ENCODE measurements around the gene MAML3. TPM values are rescaled to one million over a fixed set of nuclear protein-coding genes. Genes with fewer than 3 reads are reported as not detected.

MAML3 gene
- total RNA-seq, 1 donor from 2014 or later: 8.1 TPM

- Histone ChIP-seq H3K36me3 (ENCODE audit: insufficient read depth, low read length) (no peaks in the 10 kb centered on the region), H2AFZ (ENCODE audit: low read depth, low read length) (no peak overlapping the region), H4K20me1 (ENCODE audit: insufficient read depth, low read length) (no peaks in the 10 kb centered on the region), H3K4me1 (ENCODE audit: insufficient read depth, low read length) (peaks cover 9% of the 10 kb centered on the region), H3K27me3 (ENCODE audit: insufficient read depth, low read length) (no peaks in the 10 kb centered on the region), H3K27ac (ENCODE audit: low read depth, low read length) (no peak overlapping the region), H3K9me3 (ENCODE audit: insufficient read depth, low read depth, low read length) (no peaks in the 10 kb centered on the region), H3K4me3 (ENCODE audit: insufficient read depth, low read depth, low read length) (no peak overlapping the region), H3K79me2 (ENCODE audit: insufficient read depth, low read length) (no peaks in the 10 kb centered on the region), H3K4me2 (ENCODE audit: low read length) (peak overlapping the region; percentile 12), H3K9ac (ENCODE audit: low read length) (no peak overlapping the region)
- Mint-ChIP-seq H3K9me3 (ENCODE audit: unreplicated experiment) (no peaks in the 10 kb centered on the region), H3K27ac (ENCODE audit: unreplicated experiment) (no peak overlapping the region), H3K4me1 (ENCODE audit: low read depth, unreplicated experiment) (peaks cover 14% of the 10 kb centered on the region), H3K4me3 (ENCODE audit: unreplicated experiment) (no peak overlapping the region), H3K27me3 (ENCODE audit: low read depth, unreplicated experiment) (peaks cover 3% of the 10 kb centered on the region), H3K36me3 (ENCODE audit: low read depth, unreplicated experiment) (no peaks in the 10 kb centered on the region)
- TF ChIP-seq CTCF (IDR thresholded peaks at IDR 0.05; ENCODE audit: insufficient read depth, low read depth, low read length) (no peak), EZH2 (IDR thresholded peaks at IDR 0.05; ENCODE audit: insufficient read depth, low read length) (no peak)
- DNase-seq (ENCODE audit: low read depth): peak; percentile 66
- FAIRE-seq: peak; percentile 75
Observed at GRCh38 chr4:140186651-140187315, 32.8 kb upstream of the MAML3 start.

GRCh38 chr4:140186082-140186438 lies 32.1 kb upstream of the MAML3 start:
- no peak overlapping the region for H3K27ac Mint-ChIP-seq (ENCODE audit: unreplicated experiment)
- Histone ChIP-seq H3K27ac (ENCODE audit: low read depth, low read length) (no peak overlapping the region), H3K4me1 (ENCODE audit: insufficient read depth, low read length) (peaks cover 9% of the 10 kb centered on the region), H3K9ac (ENCODE audit: low read length) (no peak overlapping the region), H2AFZ (ENCODE audit: low read depth, low read length) (no peak overlapping the region), H3K9me3 (ENCODE audit: insufficient read depth, low read depth, low read length) (no peaks in the 10 kb centered on the region), H3K36me3 (ENCODE audit: insufficient read depth, low read length) (no peaks in the 10 kb centered on the region), H4K20me1 (ENCODE audit: insufficient read depth, low read length) (no peaks in the 10 kb centered on the region), H3K4me2 (ENCODE audit: low read length) (no peak overlapping the region), H3K27me3 (ENCODE audit: insufficient read depth, low read length) (no peaks in the 10 kb centered on the region), H3K79me2 (ENCODE audit: insufficient read depth, low read length) (no peaks in the 10 kb centered on the region), H3K4me3 (ENCODE audit: insufficient read depth, low read depth, low read length) (no peak overlapping the region)
- FAIRE-seq: no peak
- H3K27me3 Mint-ChIP-seq (ENCODE audit: low read depth, unreplicated experiment): peaks cover 3% of the 10 kb centered on the region
- H3K4me1 Mint-ChIP-seq (ENCODE audit: low read depth, unreplicated experiment): peaks cover 14% of the 10 kb centered on the region
- H3K36me3 Mint-ChIP-seq (ENCODE audit: low read depth, unreplicated experiment): no peaks in the 10 kb centered on the region
- TF ChIP-seq CTCF (IDR thresholded peaks at IDR 0.05; ENCODE audit: insufficient read depth, low read depth, low read length): no peak
- no peak for TF ChIP-seq EZH2 (IDR thresholded peaks at IDR 0.05; ENCODE audit: insufficient read depth, low read length)
- no peak overlapping the region for H3K4me3 Mint-ChIP-seq (ENCODE audit: unreplicated experiment)
- no peaks in the 10 kb centered on the region for H3K9me3 Mint-ChIP-seq (ENCODE audit: unreplicated experiment)
- no peak for DNase-seq (ENCODE audit: low read depth)

GRCh38 chr4:140185412-140186081 lies 31.6 kb upstream of the MAML3 start:
- Histone ChIP-seq H3K4me3 (ENCODE audit: insufficient read depth, low read depth, low read length) (no peak overlapping the region), H3K4me1 (ENCODE audit: insufficient read depth, low read length) (peaks cover 9% of the 10 kb centered on the region), H3K27me3 (ENCODE audit: insufficient read depth, low read length) (no peaks in the 10 kb centered on the region), H3K79me2 (ENCODE audit: insufficient read depth, low read length) (no peaks in the 10 kb centered on the region), H3K36me3 (ENCODE audit: insufficient read depth, low read length) (no peaks in the 10 kb centered on the region), H3K4me2 (ENCODE audit: low read length) (no peak overlapping the region), H3K9ac (ENCODE audit: low read length) (no peak overlapping the region), H3K27ac (ENCODE audit: low read depth, low read length) (no peak overlapping the region), H4K20me1 (ENCODE audit: insufficient read depth, low read length) (no peaks in the 10 kb centered on the region), H2AFZ (ENCODE audit: low read depth, low read length) (no peak overlapping the region), H3K9me3 (ENCODE audit: insufficient read depth, low read depth, low read length) (no peaks in the 10 kb centered on the region)
- Mint-ChIP-seq H3K27ac (ENCODE audit: unreplicated experiment) (no peak overlapping the region), H3K4me3 (ENCODE audit: unreplicated experiment) (no peak overlapping the region), H3K27me3 (ENCODE audit: low read depth, unreplicated experiment) (peaks cover 3% of the 10 kb centered on the region), H3K36me3 (ENCODE audit: low read depth, unreplicated experiment) (no peaks in the 10 kb centered on the region), H3K9me3 (ENCODE audit: unreplicated experiment) (no peaks in the 10 kb centered on the region), H3K4me1 (ENCODE audit: low read depth, unreplicated experiment) (peaks cover 14% of the 10 kb centered on the region)
- no peak for DNase-seq (ENCODE audit: low read depth)
- no peak for FAIRE-seq
- no peak for TF ChIP-seq EZH2 (IDR thresholded peaks at IDR 0.05; ENCODE audit: insufficient read depth, low read length)
- TF ChIP-seq CTCF (IDR thresholded peaks at IDR 0.05; ENCODE audit: insufficient read depth, low read depth, low read length): no peak

Measured in astrocyte (in vitro differentiated cells and primary cell).